Glutamatergic neuron (in vitro differentiated cells): ENCODE measurements around the gene MAGI1. TPM values are rescaled to one million over a fixed set of nuclear protein-coding genes. Genes with fewer than 3 reads are reported as not detected.
"Not testable (repeated sequence)": the region's sequence is repeated elsewhere in the genome, so short reads cannot be mapped to it uniquely, and the experiment has no call there.

Source experiments
- DNase-seq: peaks from one replicate; pipeline ENCODE4 v3.0.0; 2022
- H3K27ac Mint-ChIP-seq: one replicate; pipeline ENCODE4 v1.8.0; 2020; ENCODE audit warnings: mild to moderate bottlenecking, mixed read lengths, inconsistent platforms; ENCODE audit not compliant: unreplicated experiment
- H3K27me3 Mint-ChIP-seq: one replicate; pipeline ENCODE4 v1.8.0; 2020; ENCODE audit warnings: mild to moderate bottlenecking, moderate library complexity, mixed read lengths, inconsistent platforms; ENCODE audit not compliant: unreplicated experiment
- H3K36me3 Mint-ChIP-seq: one replicate; pipeline ENCODE4 v1.8.0; 2020; ENCODE audit warnings: mild to moderate bottlenecking, mixed read lengths, inconsistent platforms; ENCODE audit not compliant: unreplicated experiment
- H3K4me1 Mint-ChIP-seq: one replicate; pipeline ENCODE4 v1.8.0; 2020; ENCODE audit warnings: mild to moderate bottlenecking, low read depth, mixed read lengths, inconsistent platforms; ENCODE audit not compliant: unreplicated experiment
- H3K4me3 Mint-ChIP-seq: one replicate; pipeline ENCODE4 v1.8.0; 2020; ENCODE audit warnings: mild to moderate bottlenecking, mixed read lengths, inconsistent platforms; ENCODE audit not compliant: unreplicated experiment
- H3K9me3 Mint-ChIP-seq: one replicate; pipeline ENCODE4 v1.8.0; 2020; ENCODE audit warnings: mild to moderate bottlenecking, moderate library complexity, mixed read lengths, inconsistent platforms; ENCODE audit not compliant: unreplicated experiment
- CTCF ChIP-seq: fragments of 200-600 bp; sonication (generic); IDR thresholded peaks from one replicate; pipeline ENCODE4 v1.5.0; 2021; ENCODE audit not compliant: partially characterized antibody, unreplicated experiment
- total RNA-seq: library from RNA; stranded (reverse); fragmentation: NEBNext Ultra II Directional; extraction: Animal tissue kit (Norgen Biotek cat#: 25700); gene quantifications from one replicate; pipeline ENCODE4 v1.2.1, GENCODE V29; 2021; ENCODE audit not compliant: unreplicated experiment

Gene MAGI1
- total RNA-seq, 1 donor from 2014 or later, result 46.5 TPM

- Mint-ChIP-seq H3K4me3 (no peak overlapping the region), H3K4me1 (no peaks in the 10 kb centered on the region), H3K27ac (no peak overlapping the region), H3K36me3 (no peaks in the 10 kb centered on the region), H3K27me3 (no peaks in the 10 kb centered on the region), H3K9me3 (peaks cover 3% of the 10 kb centered on the region)
- no peak for TF ChIP-seq CTCF
- DNase-seq, result no peak
These were observed 9.7 kb downstream of the MAGI1 start for GRCh38 chr3:66029014-66029413.

GRCh38 chr3:66028457-66028856 is 10.3 kb downstream of the MAGI1 start:
- TF ChIP-seq CTCF, result no peak
- Mint-ChIP-seq H3K27me3 (no peaks in the 10 kb centered on the region), H3K4me3 (no peak overlapping the region), H3K9me3 (peaks cover 3% of the 10 kb centered on the region), H3K27ac (no peak overlapping the region), H3K4me1 (no peaks in the 10 kb centered on the region), H3K36me3 (no peaks in the 10 kb centered on the region)
- no peak for DNase-seq

GRCh38 chr3:66027099-66027498 is 11.6 kb downstream of the MAGI1 start:
- H3K36me3 Mint-ChIP-seq, H3K4me1 Mint-ChIP-seq, H3K4me3 Mint-ChIP-seq, H3K27ac Mint-ChIP-seq, DNase-seq, H3K9me3 Mint-ChIP-seq, H3K27me3 Mint-ChIP-seq: not testable (repeated sequence)

- Mint-ChIP-seq H3K4me1 (no peaks in the 10 kb centered on the region), H3K27ac (no peak overlapping the region), H3K4me3 (no peak overlapping the region), H3K27me3 (no peaks in the 10 kb centered on the region), H3K36me3 (no peaks in the 10 kb centered on the region), H3K9me3 (peaks cover 1% of the 10 kb centered on the region)
- TF ChIP-seq CTCF, result no peak
- DNase-seq, result no peak
These were observed 14.9 kb downstream of the MAGI1 start for GRCh38 chr3:66023738-66024385.

GRCh38 chr3:66023229-66023628 is 15.5 kb downstream of the MAGI1 start:
- no peaks in the 10 kb centered on the region for H3K27me3 Mint-ChIP-seq
- H3K9me3 Mint-ChIP-seq, result peaks cover 1% of the 10 kb centered on the region
- TF ChIP-seq CTCF, result no peak
- no peak overlapping the region for H3K4me3 Mint-ChIP-seq
- no peaks in the 10 kb centered on the region for H3K36me3 Mint-ChIP-seq
- H3K4me1 Mint-ChIP-seq, result no peaks in the 10 kb centered on the region
- no peak for DNase-seq
- H3K27ac Mint-ChIP-seq, result no peak overlapping the region

- Mint-ChIP-seq H3K9me3 (peaks cover 1% of the 10 kb centered on the region), H3K27ac (no peak overlapping the region), H3K4me3 (no peak overlapping the region), H3K27me3 (no peaks in the 10 kb centered on the region), H3K36me3 (no peaks in the 10 kb centered on the region), H3K4me1 (no peaks in the 10 kb centered on the region)
- TF ChIP-seq CTCF, result no peak
- no peak for DNase-seq
These were observed 17.0 kb downstream of the MAGI1 start for GRCh38 chr3:66021731-66022131.
